ENCODE data around the gene VAPA. TPM values are rescaled to one million over a fixed set of nuclear protein-coding genes. Genes with fewer than 3 reads are reported as not detected.

VAPA gene
- total and polyA plus RNA-seq, 9 of the 15 experiments (the other 6 are each of a cell fraction or from before 2014, with no cell fraction given): 219 to 902 (median 526) TPM

GRCh38 chr18:9869715-9870430 lies 43.9 kb upstream of the VAPA start (continued):
- TF ChIP-seq REST (IDR thresholded peaks at IDR 0.05; ENCODE audit: borderline replicate concordance) (no peak), REST (CRISPR knock-in tag; IDR thresholded peaks at IDR 0.05; ENCODE audit: low read depth) (peak; percentile 24; the same call in 1 of the 2 replicates), SPI1 (IDR thresholded peaks at IDR 0.05; ENCODE audit: borderline replicate concordance, low read depth, low read length) (no peak), RFX1 (IDR thresholded peaks at IDR 0.05) (no peak), NELFE (IDR thresholded peaks at IDR 0.05; ENCODE audit: insufficient read depth, insufficient read length) (no peak), ZBTB43 (CRISPR knock-in tag; IDR thresholded peaks at IDR 0.05) (no peak), GTF2A2 (tag; IDR thresholded peaks at IDR 0.05) (no peak), ILK (tag; IDR thresholded peaks at IDR 0.05; ENCODE audit: borderline replicate concordance, low read depth) (peak; percentile 60; the same call in 1 of the 2 replicates), BRF2 (IDR thresholded peaks at IDR 0.05; ENCODE audit: borderline replicate concordance, insufficient read depth, insufficient read length) (no peak)
